H1 (cell line): Measurements from ENCODE around the gene TRHDE. TPM values are rescaled to one million over a fixed set of nuclear protein-coding genes. Genes with fewer than 3 reads are reported as not detected.

Experiments used
- CTCF ChIA-PET: fragments of 300-600 bp; sonication (Branson Sonifier 250); formaldehyde crosslinking; loops from one replicate; lab custom pipeline; 2021; ENCODE audit not compliant: partially characterized antibody; lab: Charles Lee
- POLR2A ChIA-PET: fragments of 300-600 bp; sonication (Branson Sonifier 250); formaldehyde crosslinking; loops from one replicate; lab custom pipeline; 2021; ENCODE audit warnings: inconsistent platforms; ENCODE audit not compliant: partially characterized antibody; lab: Charles Lee
- DNase-seq, 2 experiments: peaks; one replicate each; pipeline versions ENCODE4 v3.0.0 to v3.0.0-alpha.2; 2010 to 2022; ENCODE audit warnings: low spot score in 2 of 2, low read depth in 1 of 2, mixed read lengths in 1 of 2
- FAIRE-seq: peaks from 2 replicates; lab custom pipeline; 2011; peaks lifted over from hg19 to GRCh38; lab: Jason Lieb, UNC
- H2AFZ ChIP-seq: 2 replicates; pipeline ENCODE4 v1.8.1; 2012; ENCODE audit warnings: low read length, inconsistent platforms
- H2AK5ac ChIP-seq: 2 replicates; pipeline ENCODE4 v1.6.1; 2013; ENCODE audit warnings: low read depth, low read length
- H2BK120ac ChIP-seq: replicated peaks from 2 replicates; pipeline ENCODE3; 2013; ENCODE audit warnings: low read depth, low read length, inconsistent platforms
- H2BK12ac ChIP-seq: 2 replicates; pipeline ENCODE4 v1.6.1; 2013; ENCODE audit warnings: low read depth, low read length
- H2BK15ac ChIP-seq: 2 replicates; pipeline ENCODE4 v1.6.1; 2013; ENCODE audit warnings: low read length
- H2BK20ac ChIP-seq: 2 replicates; pipeline ENCODE4 v1.6.1; 2013; ENCODE audit warnings: low read length
- H2BK5ac ChIP-seq: 2 replicates; pipeline ENCODE4 v1.6.1; 2013; ENCODE audit warnings: low read depth, low read length
- H3K14ac ChIP-seq: 2 replicates; pipeline ENCODE4 v1.6.1; 2013; ENCODE audit warnings: inconsistent platforms; ENCODE audit not compliant: insufficient read length
- H3K18ac ChIP-seq: 2 replicates; pipeline ENCODE4 v1.6.1; 2013; ENCODE audit warnings: low read length; ENCODE audit errors: extremely low read depth
- H3K23ac ChIP-seq: 2 replicates; pipeline ENCODE4 v1.6.1; 2013; ENCODE audit warnings: inconsistent platforms; ENCODE audit not compliant: insufficient read length
- H3K23me2 ChIP-seq: 2 replicates; pipeline ENCODE4 v1.6.1; 2013; ENCODE audit warnings: low read depth, low read length
- H3K27ac ChIP-seq: 2 replicates; pipeline ENCODE4 v1.6.1; 2011; ENCODE audit warnings: low read depth, low read length, inconsistent platforms
- H3K27me3 ChIP-seq, 4 experiments: replicated peaks in 1 of 4; 1 replicate in 1 of 4; 2 replicates in 3 of 4; pipeline versions ENCODE4 v1.6.1 to v1.8.1; 2011 to 2013; ENCODE audit warnings: low read length in 3 of 4, mild to moderate bottlenecking in 3 of 4, inconsistent platforms in 2 of 4, mixed read lengths in 2 of 4, moderate library complexity in 1 of 4; ENCODE audit not compliant: control insufficient read depth in 3 of 4, insufficient read depth in 3 of 4; ENCODE audit errors: extremely low read depth in 1 of 4
- H3K36me3 ChIP-seq, 4 experiments: 2 replicates each; pipeline versions ENCODE4 v1.6.1 to v1.8.1; 2011 to 2013; ENCODE audit warnings: mild to moderate bottlenecking in 4 of 4, low read length in 3 of 4, moderate library complexity in 2 of 4, control low read depth in 1 of 4, inconsistent platforms in 1 of 4; ENCODE audit not compliant: insufficient read depth in 4 of 4, control insufficient read depth in 2 of 4
- H3K4ac ChIP-seq: replicated peaks from 2 replicates; pipeline ENCODE3; 2013; ENCODE audit warnings: low read length, low read depth, mixed read lengths, inconsistent platforms; ENCODE audit not compliant: insufficient read length
- H3K4me1 ChIP-seq, 4 experiments: replicated peaks in 1 of 4; 1 replicate in 1 of 4; 2 replicates in 3 of 4; pipeline versions ENCODE4 v1.6.1 to v1.8.1; 2011 to 2013; ENCODE audit warnings: low read length in 3 of 4, inconsistent platforms in 2 of 4, mixed read lengths in 1 of 4; ENCODE audit not compliant: insufficient read depth in 4 of 4, control insufficient read depth in 3 of 4
- H3K4me2 ChIP-seq, 2 experiments: 2 replicates each; pipeline versions ENCODE4 v1.6.1 to v1.8.1; 2011 to 2013; ENCODE audit warnings: low read depth in 2 of 2, low read length in 2 of 2, control low read depth in 1 of 2, inconsistent platforms in 1 of 2, mild to moderate bottlenecking in 1 of 2; ENCODE audit not compliant: insufficient read depth in 1 of 2
- H3K4me3 ChIP-seq, 4 experiments: fragments of 200-600, 300-600 bp in 1 of 4; sonication (generic), shearing (Covaris generic), sonication (Bioruptor Twin) in 1 of 4; 2 replicates each; pipeline versions ENCODE4 v1.5.1 to v1.8.1; 2011 to 2016; ENCODE audit warnings: low read length in 4 of 4, low read depth in 3 of 4, control low read depth in 2 of 4, inconsistent platforms in 2 of 4, mild to moderate bottlenecking in 2 of 4, mixed read lengths in 1 of 4, moderate library complexity in 1 of 4; ENCODE audit not compliant: insufficient read depth in 2 of 4; ENCODE audit errors: extremely low read depth in 1 of 4
- H3K56ac ChIP-seq: replicated peaks from 2 replicates; pipeline ENCODE3; 2013; ENCODE audit warnings: low read depth, mild to moderate bottlenecking, mixed read lengths, low read length, inconsistent platforms; ENCODE audit not compliant: insufficient read length
- H3K79me1 ChIP-seq: 2 replicates; pipeline ENCODE4 v1.6.1; 2013; ENCODE audit warnings: low read depth, low read length, control low read depth
- H3K79me2 ChIP-seq, 2 experiments: 2 replicates each; pipeline versions ENCODE4 v1.6.1 to v1.8.1; 2012 to 2013; ENCODE audit warnings: low read length in 2 of 2, mild to moderate bottlenecking in 2 of 2, inconsistent platforms in 1 of 2; ENCODE audit not compliant: insufficient read depth in 2 of 2, control insufficient read depth in 1 of 2
- H3K9ac ChIP-seq, 4 experiments: replicated peaks in 1 of 4; 1 replicate in 1 of 4; 2 replicates in 3 of 4; pipeline versions ENCODE4 v1.6.1 to v1.8.1; 2011 to 2013; ENCODE audit warnings: low read depth in 3 of 4, low read length in 3 of 4, control low read depth in 2 of 4, mild to moderate bottlenecking in 2 of 4, moderate library complexity in 2 of 4, inconsistent platforms in 1 of 4; ENCODE audit errors: extremely low read depth in 1 of 4
- H3K9me3 ChIP-seq, 2 experiments: 2 replicates each; pipeline versions ENCODE4 v1.6.1 to v1.8.1; 2012 to 2013; ENCODE audit warnings: mild to moderate bottlenecking in 2 of 2, moderate library complexity in 2 of 2, control low read depth in 1 of 2, inconsistent platforms in 1 of 2, low read depth in 1 of 2, low read length in 1 of 2, mixed read lengths in 1 of 2; ENCODE audit not compliant: insufficient read depth in 2 of 2
- H4K20me1 ChIP-seq, 2 experiments: replicated peaks in 1 of 2; 2 replicates each; pipeline versions ENCODE3 to v1.8.1; 2011 to 2013; ENCODE audit warnings: inconsistent platforms in 2 of 2, low read length in 2 of 2, mild to moderate bottlenecking in 1 of 2; ENCODE audit not compliant: insufficient read depth in 2 of 2, control insufficient read depth in 1 of 2
- H4K5ac ChIP-seq: 2 replicates; pipeline ENCODE4 v1.6.1; 2013; ENCODE audit warnings: low read length, low read depth, mixed read lengths, inconsistent platforms; ENCODE audit not compliant: insufficient read length
- H4K8ac ChIP-seq: 2 replicates; pipeline ENCODE4 v1.8.0; 2013; ENCODE audit warnings: mild to moderate bottlenecking, moderate library complexity, low read length, inconsistent platforms; ENCODE audit not compliant: insufficient read depth; ENCODE audit errors: extremely low read depth
- H4K91ac ChIP-seq: replicated peaks from 2 replicates; pipeline ENCODE3; 2013; ENCODE audit warnings: low read length, mixed read lengths, inconsistent platforms; ENCODE audit not compliant: insufficient read length
- BACH1 ChIP-seq: IDR thresholded peaks from 2 replicates; pipeline ENCODE4 v1.6.1; 2012; ENCODE audit warnings: low read length, improper control_type of control experiment
- CBX5 ChIP-seq: fragments of 300-800, 300-1000 bp; sonication (generic); IDR thresholded peaks from 2 replicates; pipeline ENCODE4 v1.7.1; 2016; ENCODE audit warnings: antibody characterized with exemption, low read length, low read depth
- CBX8 ChIP-seq: fragments of 300-800, 300-1000 bp; sonication (generic); IDR thresholded peaks from 2 replicates; pipeline ENCODE4 v1.7.1; 2016; ENCODE audit warnings: low read depth, low read length, borderline replicate concordance
- CTCF ChIP-seq, 3 experiments: IDR thresholded peaks; 1 replicate in 2 of 3; 2 replicates in 1 of 3; pipeline versions ENCODE4 v1.5.1 to v1.6.1; 2011; ENCODE audit warnings: low read length in 3 of 3, mild to moderate bottlenecking in 3 of 3, inconsistent platforms in 2 of 3, low read depth in 1 of 3, moderate library complexity in 1 of 3; ENCODE audit not compliant: insufficient read depth in 1 of 3; ENCODE audit errors: control extremely low read depth in 1 of 3
- GABPA ChIP-seq: IDR thresholded peaks from 2 replicates; pipeline ENCODE4 v1.6.1; 2011; ENCODE audit warnings: mild to moderate bottlenecking, low read length, moderate library complexity, borderline replicate concordance; ENCODE audit not compliant: insufficient read depth
- HDAC2 ChIP-seq, 2 experiments: fragments of 300-600 bp in 1 of 2; sonication (generic) in 1 of 2; IDR thresholded peaks; 2 replicates each; pipeline ENCODE4 v1.6.1; 2011 to 2012; ENCODE audit warnings: low read depth in 2 of 2, low read length in 2 of 2, mild to moderate bottlenecking in 2 of 2, moderate library complexity in 2 of 2, borderline replicate concordance in 1 of 2, inconsistent platforms in 1 of 2
- MAFK ChIP-seq: IDR thresholded peaks from 2 replicates; pipeline ENCODE4 v1.6.1; 2012; ENCODE audit warnings: low read depth, mild to moderate bottlenecking, improper control_type of control experiment, low read length
- RBBP5 ChIP-seq: IDR thresholded peaks from 2 replicates; pipeline ENCODE4 v1.7.1; 2012; ENCODE audit warnings: low read depth, mild to moderate bottlenecking, inconsistent platforms, low read length, moderate library complexity, borderline replicate concordance
- TAF7 ChIP-seq: optimal IDR thresholded peaks from 2 replicates; pipeline ENCODE3; 2011; ENCODE audit warnings: low read depth, mild to moderate bottlenecking, inconsistent platforms, low read length, moderate library complexity, borderline replicate concordance
- WGBS, 2 experiments: shearing (Covaris generic) in 1 of 2; methylation state at CpG; one replicate each; pipeline versions ENCODE4 v1.1.6 to v1.1.7; 2013 to 2015; ENCODE audit warnings: low lambda C conversion rate in 2 of 2, mixed read lengths in 2 of 2, inconsistent platforms in 1 of 2, low coverage in 1 of 2, missing lambda C conversion rate in 1 of 2; ENCODE audit not compliant: insufficient replicate concordance in 2 of 2, insufficient coverage in 1 of 2, insufficient read length in 1 of 2; ENCODE audit errors: extremely low coverage in 1 of 2, missing lambda C conversion rate in 1 of 2; 5-methylcytosine and 5-hydroxymethylcytosine counted together
- polyA plus RNA-seq, 7 experiments: library from polyadenylated mRNA; depleted of rRNA in 3 of 7; stranded (reverse) in 5 of 7; unstranded in 2 of 7; fragments of >200 nt in 5 of 7; fragments of 200-250 nt in 2 of 7; gene quantifications; 1 replicate in 5 of 7; 2 replicates in 1 of 7; 4 replicates in 1 of 7; pipeline versions ENCODE4 v1.2.1 to v1.2.3, GENCODE V29; 2011 to 2013; ENCODE audit warnings: missing spikeins in 2 of 7, mixed read lengths in 2 of 7
- total RNA-seq: library from RNA; stranded (reverse); fragmentation: NEBNext Ultra II Directional; extraction: Animal tissue kit (Norgen Biotek cat#: 25700); gene quantifications from 2 replicates; pipeline ENCODE4 v1.2.1, GENCODE V29; 2021

The TRHDE gene
- total and polyA plus RNA-seq, 2 of the 8 experiments (the other 6 are each of a cell fraction or from before 2014, with no cell fraction given): 1.3 to 5.0 TPM

GRCh38 chr12:72465940-72466630 lies 193.9 kb downstream of the TRHDE start:
- H3K18ac ChIP-seq: no peak overlapping the region
- no peak overlapping the region for H2BK20ac ChIP-seq
- no peak overlapping the region for H2BK5ac ChIP-seq
- no peak overlapping the region for H3K4ac ChIP-seq
- peaks cover 0 to 2% (median 0%) of the 10 kb centered on the region in 4 experiments; a peak in 1 of 7 replicates for H3K4me1 ChIP-seq
- ChIA-PET POLR2A (no interaction called here), CTCF (interaction anchor here (1.2 kb wide), 1 partner anchor 67 kb away, joined by 3 read pairs; no protein-coding TSS in a partner anchor)
- no peak overlapping the region for H3K4me2 ChIP-seq
- no peak for TF ChIP-seq CBX8
- no peak for TF ChIP-seq RBBP5
- no peak for TF ChIP-seq TAF7
- TF ChIP-seq CBX5: no peak
- no peak for TF ChIP-seq BACH1
- TF ChIP-seq HDAC2 (IDR thresholded peaks at IDR 0.05; ENCODE audit: borderline replicate concordance in 1 of 2, low read depth in 2 of 2, low read length in 2 of 2): no peak
- no peak for TF ChIP-seq MAFK
- TF ChIP-seq GABPA: no peak
- TF ChIP-seq CTCF (IDR thresholded peaks at IDR 0.05; ENCODE audit: control extremely low read depth in 1 of 3, insufficient read depth in 1 of 3, low read depth in 1 of 3, low read length in 3 of 3): no peak
- no peaks in the 10 kb centered on the region for H3K23me2 ChIP-seq
- no peaks in the 10 kb centered on the region for H3K79me2 ChIP-seq
- H4K20me1 ChIP-seq: no peaks in the 10 kb centered on the region
- no peak overlapping the region for H4K8ac ChIP-seq
- H4K91ac ChIP-seq: no peak overlapping the region
- no peak overlapping the region for H2BK12ac ChIP-seq
- no peak overlapping the region for H3K14ac ChIP-seq
- no peaks in the 10 kb centered on the region for H3K36me3 ChIP-seq
- no peak overlapping the region for H4K5ac ChIP-seq
- no peak overlapping the region for H3K9ac ChIP-seq
- no peak overlapping the region for H2BK15ac ChIP-seq
- H2AK5ac ChIP-seq: no peak overlapping the region
- no peak overlapping the region for H3K56ac ChIP-seq
- DNase-seq (no peak), FAIRE-seq (no peak)
- no peaks in the 10 kb centered on the region for H3K79me1 ChIP-seq
- no peak overlapping the region for H2AFZ ChIP-seq
- no peak overlapping the region for H3K27ac ChIP-seq
- H3K27me3 ChIP-seq: no peaks in the 10 kb centered on the region
- H3K9me3 ChIP-seq: no peaks in the 10 kb centered on the region
- H3K4me3 ChIP-seq: no peak overlapping the region
- H3K23ac ChIP-seq: no peak overlapping the region
- 96% methylated on average over 5 of the region's 5 CpGs; no CpG with 5 or more reads in 1 of the 2 experiments for WGBS, 2 experiments
- H2BK120ac ChIP-seq: no peak overlapping the region
